Measurements from ENCODE around the gene OSBPL3.

DNA sequence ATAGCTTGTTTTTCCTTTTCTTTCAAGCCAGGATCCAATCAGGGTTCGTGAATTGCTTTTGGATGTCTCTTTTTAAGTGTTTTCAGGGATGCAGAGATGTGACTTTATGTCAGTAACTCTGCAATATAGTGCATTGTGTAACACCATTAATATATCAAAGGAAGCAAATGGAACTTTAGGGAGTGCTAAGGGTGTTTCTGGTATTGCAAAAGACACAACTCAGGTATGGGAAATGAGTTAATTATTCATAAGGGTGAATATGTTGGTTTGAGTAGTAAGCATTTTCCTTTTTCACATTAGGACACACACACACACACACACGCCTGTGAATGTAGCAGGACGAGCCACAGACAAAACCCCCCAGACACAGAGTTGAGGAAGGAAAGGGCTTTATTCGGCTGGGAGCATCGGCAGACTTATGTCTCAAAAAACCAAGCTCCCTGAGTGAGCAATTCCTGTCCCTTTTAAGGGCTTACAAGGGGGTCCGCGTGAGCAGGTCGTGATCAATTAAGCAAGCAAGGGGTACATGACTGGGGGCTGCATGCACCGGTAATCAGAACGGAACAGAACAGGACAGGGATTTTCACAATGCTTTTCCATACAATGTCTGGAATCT, 190.9 kb downstream of the OSBPL3 start:
- TF ChIP-seq POLR2AphosphoS5 (IDR thresholded peaks at IDR 0.05; ENCODE audit: borderline replicate concordance, low read depth, low read length): no peak
- no peak for TF ChIP-seq EZH2 (IDR thresholded peaks at IDR 0.05)
- TF ChIP-seq FOXP2 (optimal IDR thresholded peaks at IDR 0.05; ENCODE audit: control extremely low read depth, extremely low read length, insufficient read depth): no peak
